Stimulated activated CD4-positive, alpha-beta T cell treated with anti-CD3 and anti-CD28 coated beads, TNF-alpha, amount 100 ng/mL, for 4 hours (primary cell): ENCODE results near the gene TMC2.
A peak's percentile ranks its signal among the peaks of the same experiment; 100 is the strongest.
"Not testable (repeated sequence)": the region's sequence is repeated elsewhere in the genome, so short reads cannot be mapped to it uniquely, and the experiment has no call there.

Experiments
- DNase-seq, 3 experiments: peaks; one replicate each; pipeline ENCODE4 v3.0.0-alpha.2; 2020; ENCODE audit warnings: low read depth in 3 of 3

The TMC2 gene, protein sequence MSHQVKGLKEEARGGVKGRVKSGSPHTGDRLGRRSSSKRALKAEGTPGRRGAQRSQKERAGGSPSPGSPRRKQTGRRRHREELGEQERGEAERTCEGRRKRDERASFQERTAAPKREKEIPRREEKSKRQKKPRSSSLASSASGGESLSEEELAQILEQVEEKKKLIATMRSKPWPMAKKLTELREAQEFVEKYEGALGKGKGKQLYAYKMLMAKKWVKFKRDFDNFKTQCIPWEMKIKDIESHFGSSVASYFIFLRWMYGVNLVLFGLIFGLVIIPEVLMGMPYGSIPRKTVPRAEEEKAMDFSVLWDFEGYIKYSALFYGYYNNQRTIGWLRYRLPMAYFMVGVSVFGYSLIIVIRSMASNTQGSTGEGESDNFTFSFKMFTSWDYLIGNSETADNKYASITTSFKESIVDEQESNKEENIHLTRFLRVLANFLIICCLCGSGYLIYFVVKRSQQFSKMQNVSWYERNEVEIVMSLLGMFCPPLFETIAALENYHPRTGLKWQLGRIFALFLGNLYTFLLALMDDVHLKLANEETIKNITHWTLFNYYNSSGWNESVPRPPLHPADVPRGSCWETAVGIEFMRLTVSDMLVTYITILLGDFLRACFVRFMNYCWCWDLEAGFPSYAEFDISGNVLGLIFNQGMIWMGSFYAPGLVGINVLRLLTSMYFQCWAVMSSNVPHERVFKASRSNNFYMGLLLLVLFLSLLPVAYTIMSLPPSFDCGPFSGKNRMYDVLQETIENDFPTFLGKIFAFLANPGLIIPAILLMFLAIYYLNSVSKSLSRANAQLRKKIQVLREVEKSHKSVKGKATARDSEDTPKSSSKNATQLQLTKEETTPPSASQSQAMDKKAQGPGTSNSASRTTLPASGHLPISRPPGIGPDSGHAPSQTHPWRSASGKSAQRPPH

DNA sequence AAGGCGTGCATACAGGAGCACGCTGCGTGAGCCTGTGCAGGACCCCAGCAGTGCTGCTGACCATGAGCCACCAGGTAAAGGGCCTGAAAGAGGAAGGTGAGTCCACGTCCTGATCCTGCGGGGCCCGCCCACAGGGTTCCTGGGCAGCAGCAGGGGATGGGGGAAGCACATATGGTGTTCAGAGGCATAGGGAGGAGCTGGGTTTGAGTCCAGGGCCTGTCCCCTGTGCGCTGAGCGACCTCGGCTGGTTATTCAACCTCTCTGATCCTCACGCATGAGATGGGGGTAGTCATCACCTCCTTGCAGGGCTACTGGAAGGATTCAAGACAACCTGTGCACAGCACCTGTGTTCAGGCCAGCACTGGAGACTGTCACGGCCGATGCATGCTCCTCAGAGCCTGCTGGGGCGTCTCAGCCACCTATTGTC is at the start of gene TMC2:
Gene TMC2, plus strand, starts transcription at position 14 of the 427 bp plus-strand sequence. Its CDS starts 49 bp downstream, at position 63.
- DNase-seq: no peak

GRCh38 chr20:2502808-2503384 is 33.5 kb upstream of the TMC2 start:
- DNase-seq: not testable (repeated sequence)

DNA sequence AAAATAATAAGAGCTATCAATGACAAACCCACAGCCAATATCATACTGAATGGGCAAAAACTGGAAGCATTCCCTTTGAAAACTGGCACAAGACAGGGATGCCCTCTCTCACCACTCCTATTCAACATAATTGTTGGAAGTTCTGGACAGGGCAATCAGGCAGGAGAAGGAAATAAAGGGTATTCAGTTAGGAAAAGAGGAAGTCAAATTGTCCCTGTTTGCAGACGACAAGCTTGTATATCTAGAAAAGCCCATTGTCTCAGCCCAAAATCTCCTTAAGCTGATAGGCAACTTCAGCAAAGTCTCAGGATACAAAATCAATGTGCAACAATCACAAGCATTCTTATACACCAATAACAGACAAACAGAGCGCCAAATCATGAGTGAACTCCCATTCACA is 31.6 kb upstream of the TMC2 start:
- DNase-seq: not testable (repeated sequence)

- not testable (repeated sequence) for DNase-seq
Measured at GRCh38 chr20:2506426-2506825, 29.9 kb upstream of the TMC2 start.

DNA sequence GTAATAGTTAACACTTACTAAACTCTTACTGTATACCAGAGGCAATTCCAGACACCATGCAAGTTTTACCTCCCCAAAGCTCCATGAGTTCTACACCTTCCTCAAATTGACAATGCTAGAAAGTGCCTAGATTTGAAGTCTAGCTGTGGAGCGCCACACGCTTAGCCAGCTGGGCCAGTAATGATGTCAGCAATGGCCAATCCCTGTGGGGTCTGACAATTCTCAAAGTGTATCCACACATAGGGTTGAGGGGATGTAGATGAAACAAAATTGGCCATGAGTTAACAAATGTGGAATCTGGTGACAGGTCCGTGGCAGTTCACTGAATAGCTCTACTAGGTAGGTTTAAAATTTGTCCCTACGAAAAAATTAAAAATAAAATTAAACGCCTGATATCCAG is 28.9 kb upstream of the TMC2 start:
- DNase-seq: no peak

DNA sequence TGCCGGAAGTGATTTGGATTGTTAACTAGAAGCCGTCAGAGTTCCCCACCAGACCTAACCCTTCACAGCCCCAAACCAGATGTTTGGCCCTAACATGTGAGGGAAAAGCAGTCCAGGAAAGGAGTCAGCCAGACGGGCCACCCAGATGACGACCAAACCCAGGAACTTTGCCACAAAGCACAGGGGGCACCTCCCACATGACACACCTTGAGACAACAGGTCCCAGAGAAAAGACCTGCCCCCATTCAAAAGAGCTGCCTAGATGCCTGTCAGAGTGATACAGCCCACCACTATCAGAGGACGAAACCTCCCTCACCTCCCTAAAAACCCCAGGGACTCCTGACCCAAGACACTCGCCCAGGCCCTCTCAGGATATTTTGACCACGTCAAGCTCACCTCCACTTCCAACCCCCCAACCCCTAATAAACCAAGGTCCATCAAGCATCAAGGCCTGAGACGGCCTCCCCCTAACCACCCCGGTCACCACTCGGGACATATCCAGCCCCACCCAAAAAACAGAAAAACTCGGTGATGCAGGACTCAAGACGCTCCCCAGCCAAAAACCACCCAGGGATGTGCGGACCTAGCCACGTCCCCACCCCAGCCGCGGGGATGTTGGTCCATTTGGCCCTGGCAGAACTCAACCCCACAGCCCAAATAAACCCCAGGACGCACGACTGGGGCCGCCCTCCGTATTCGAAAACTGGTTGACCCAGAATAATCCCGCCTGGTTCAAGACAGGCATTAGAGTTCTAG is 28.3 kb upstream of the TMC2 start:
- DNase-seq: no peak

DNA sequence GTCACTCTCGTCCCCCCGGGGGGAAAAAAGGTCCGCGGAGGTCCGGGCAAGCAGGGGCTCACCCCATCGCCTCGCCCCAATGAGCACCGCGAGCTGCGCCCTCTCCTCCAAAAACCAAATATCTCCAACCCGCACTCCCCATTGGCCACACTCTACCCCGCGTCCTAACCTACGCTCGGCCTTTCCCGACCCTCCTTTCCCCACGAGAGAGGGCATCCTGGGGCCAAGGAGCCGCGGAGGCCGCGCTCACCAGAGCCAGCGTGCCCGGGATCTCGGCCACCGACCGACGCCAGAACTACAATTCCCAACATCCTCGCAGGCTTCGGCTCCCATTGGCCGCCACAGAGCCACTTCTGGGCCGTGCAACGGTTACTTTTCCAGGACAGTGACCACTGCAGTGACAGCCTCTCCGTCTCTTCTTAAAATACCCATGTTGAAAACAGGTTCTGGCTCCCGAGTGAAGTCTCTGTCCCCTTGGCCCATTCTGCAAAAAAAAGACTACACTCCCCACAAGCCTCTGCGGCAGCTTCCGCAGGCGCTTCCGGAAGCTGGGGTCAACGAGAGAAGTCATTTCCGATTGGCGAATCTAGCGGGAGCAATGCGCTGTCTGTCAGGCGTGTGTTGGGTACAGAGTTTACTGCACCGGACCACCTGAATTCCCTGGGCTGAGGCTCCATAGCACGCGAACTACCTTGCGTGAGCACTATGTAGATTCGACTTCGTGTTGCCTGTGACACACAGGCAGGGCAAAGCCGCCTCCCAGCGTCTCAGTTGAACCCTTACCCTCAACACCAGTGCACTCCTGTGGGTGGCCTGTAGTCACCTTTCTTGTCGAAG is 27.5 kb upstream of the TMC2 start, which contains the start of gene ZNF343:
Gene ZNF343, minus strand, starts transcription at position 285 of the 837 bp plus-strand sequence. CDS start 15,020 bp downstream, outside the sequence.
- peak; percentile 52 to 59 (median 57) for DNase-seq

- DNase-seq: no peak
Measured at GRCh38 chr20:2509468-2509781, 26.9 kb upstream of the TMC2 start.

GRCh38 chr20:2509794-2510193 is 26.6 kb upstream of the TMC2 start:
- DNase-seq: no peak

- DNase-seq: no peak
Measured at GRCh38 chr20:2515203-2515602, 21.2 kb upstream of the TMC2 start.

DNA sequence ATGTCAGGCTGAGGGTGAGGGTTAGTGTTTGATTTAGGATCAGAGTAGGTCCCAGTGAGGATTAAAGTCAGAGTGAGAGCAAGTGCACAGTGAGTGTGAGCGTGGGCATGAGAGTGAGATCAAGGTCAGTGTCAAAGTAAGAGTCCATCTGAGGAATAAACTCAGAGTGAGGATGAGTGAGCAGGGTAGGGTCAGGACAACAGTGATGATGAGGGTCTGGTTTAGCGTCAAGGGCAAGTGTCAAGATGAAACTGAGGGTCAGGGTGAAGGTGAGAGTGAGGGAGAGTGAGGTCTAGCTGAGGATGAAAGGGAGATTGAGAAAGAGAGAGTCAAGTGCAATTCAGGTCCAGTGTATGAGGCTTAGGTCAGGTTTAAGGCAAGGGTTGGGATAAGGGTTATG is 20.0 kb upstream of the TMC2 start:
- no peak for DNase-seq

DNA sequence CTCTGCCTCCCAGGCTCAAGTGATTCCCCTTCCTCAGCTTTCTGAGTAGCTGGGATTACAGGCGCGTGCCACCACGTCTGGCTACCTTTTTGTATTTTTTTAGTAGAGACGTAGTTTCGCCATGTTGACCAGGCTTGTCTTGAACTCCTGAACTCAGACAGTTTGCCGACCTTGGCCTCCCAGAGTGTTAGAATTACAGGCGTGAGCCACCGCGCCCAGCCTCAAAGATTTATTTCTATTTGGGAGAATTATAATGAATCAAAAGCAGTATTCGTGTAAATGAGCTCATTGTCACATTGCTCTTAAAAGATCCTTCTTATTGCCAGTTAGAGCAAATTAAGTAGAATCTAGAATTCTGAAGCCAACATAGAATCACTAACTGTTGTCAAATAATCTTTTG is 18.3 kb upstream of the TMC2 start:
- no peak for DNase-seq

DNA sequence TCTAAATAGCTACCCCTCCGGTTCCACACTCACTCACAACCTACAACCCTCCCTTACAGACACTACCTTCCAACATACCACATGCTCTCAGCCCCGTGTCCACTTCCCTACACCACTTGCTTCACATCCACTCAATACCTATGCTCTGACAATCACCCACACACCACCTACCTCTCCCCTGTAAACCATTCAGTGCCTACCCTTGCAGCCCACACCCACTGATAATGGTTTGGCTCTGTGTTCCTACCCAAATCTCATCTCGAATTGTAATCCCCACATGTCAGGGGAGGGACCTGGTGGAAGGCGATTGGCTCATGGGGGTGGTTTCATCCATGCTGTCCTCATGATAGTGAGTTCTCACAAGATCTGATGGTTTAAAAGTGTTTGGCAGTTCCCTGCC is 17.8 kb upstream of the TMC2 start:
- no peak for DNase-seq

DNA sequence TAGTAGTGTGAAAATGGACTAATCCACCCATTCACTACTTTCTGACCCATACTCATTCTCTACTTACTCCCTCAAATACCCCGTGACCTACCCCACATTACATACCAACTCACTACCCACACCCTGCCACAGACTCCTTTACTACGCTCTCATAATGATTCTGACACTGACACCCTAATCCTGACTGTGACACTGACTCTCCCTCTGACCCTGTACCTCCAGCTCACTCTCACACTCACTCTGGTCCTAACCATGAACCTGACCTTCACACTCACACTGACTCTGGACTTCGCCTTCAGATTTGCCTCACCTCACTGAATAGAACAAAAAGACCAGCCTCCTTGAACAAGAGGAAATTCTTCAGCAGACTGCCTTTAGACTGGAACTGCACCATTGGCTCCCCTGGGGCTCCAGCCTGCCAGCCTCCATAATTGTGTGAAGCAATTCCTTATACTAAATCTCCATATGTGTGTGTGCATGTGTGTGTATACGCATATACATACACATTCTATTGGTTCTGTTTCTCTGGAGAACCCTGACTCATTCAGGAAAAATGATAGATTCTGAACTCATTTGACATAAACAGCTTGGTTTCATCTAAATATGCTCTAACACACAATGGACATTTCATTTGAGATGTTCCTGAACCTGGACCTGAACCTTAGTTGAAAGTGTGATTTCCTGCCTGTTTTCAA is 17.1 kb upstream of the TMC2 start:
- DNase-seq: no peak

DNA sequence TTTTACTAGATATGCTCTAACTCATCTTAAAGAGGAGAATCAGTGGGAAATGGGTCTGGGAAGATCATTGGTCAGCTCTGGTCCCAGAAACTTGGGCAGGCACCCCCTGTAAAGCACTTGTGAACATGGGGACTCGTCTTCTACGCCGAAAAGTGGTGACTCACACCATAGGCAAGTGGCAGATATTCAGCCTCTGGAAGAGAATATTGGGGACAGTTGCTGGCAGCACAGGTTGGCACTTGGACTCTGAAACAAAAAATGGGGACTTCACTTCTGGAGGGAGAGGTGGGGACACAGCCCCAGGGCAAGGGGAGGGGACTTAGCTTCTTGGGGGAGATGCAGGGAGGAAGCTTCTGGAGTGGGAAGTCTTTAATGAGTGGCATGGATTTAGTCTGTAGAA is 15.8 kb upstream of the TMC2 start:
- DNase-seq: no peak

- peak in 1 of 3 experiments; percentile 17 for DNase-seq
Measured at GRCh38 chr20:2521369-2522305, 14.7 kb upstream of the TMC2 start.

DNA sequence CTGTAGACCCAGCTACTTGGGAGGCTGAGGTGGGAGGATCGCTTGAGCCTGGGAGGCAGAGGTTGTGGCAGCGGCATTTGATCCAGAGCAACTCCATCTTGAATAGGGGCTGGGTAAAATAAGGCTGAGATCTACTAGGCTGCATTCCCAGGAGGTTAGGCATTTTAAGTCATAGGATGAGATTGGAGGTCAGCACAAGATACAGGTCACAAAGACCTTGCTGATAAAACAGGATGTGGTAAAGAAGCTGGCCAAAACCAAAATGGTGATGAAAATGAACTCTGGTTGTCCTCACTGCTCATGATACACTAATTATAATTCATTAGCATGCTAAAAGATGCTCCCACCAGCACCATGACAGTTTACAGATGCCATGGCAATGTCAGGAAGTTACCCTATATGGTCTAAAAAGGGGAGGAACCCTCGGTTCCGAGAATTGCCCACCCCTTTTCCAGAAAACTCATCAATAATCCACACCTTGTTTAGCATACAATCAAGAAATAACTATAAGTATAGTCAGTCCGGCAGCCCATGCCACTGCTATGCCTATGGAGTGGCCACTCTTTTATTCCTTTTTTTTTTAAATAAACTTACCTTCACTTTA is 13.4 kb upstream of the TMC2 start:
- DNase-seq: not testable (repeated sequence)

GRCh38 chr20:2523919-2524708 is 12.3 kb upstream of the TMC2 start:
- peak; percentile 83 to 91 (median 84) for DNase-seq
